ENCODE results near the gene ANKRD44.
"Not testable (repeated sequence)": the region's sequence is repeated elsewhere in the genome, so short reads cannot be mapped to it uniquely, and the experiment has no call there.

Gene ANKRD44

GRCh38 chr2:197059477-197059876 is 251.1 kb downstream of the ANKRD44 start:
- in situ Hi-C loops (cut with HindIII; ENCODE audit: low sequenced_read_pairs) = no loop called here

GRCh38 chr2:197058777-197059300 is 251.7 kb downstream of the ANKRD44 start:
- in situ Hi-C loops (cut with HindIII; ENCODE audit: low sequenced_read_pairs) = no loop called here

- in situ Hi-C loops (cut with HindIII; ENCODE audit: low sequenced_read_pairs) = no loop called here
These were observed 252.6 kb downstream of the ANKRD44 start for GRCh38 chr2:197057959-197058358.

- in situ Hi-C loops (cut with HindIII; ENCODE audit: low sequenced_read_pairs) = no loop called here
These were observed 255.5 kb downstream of the ANKRD44 start for GRCh38 chr2:197055045-197055444.

DNA sequence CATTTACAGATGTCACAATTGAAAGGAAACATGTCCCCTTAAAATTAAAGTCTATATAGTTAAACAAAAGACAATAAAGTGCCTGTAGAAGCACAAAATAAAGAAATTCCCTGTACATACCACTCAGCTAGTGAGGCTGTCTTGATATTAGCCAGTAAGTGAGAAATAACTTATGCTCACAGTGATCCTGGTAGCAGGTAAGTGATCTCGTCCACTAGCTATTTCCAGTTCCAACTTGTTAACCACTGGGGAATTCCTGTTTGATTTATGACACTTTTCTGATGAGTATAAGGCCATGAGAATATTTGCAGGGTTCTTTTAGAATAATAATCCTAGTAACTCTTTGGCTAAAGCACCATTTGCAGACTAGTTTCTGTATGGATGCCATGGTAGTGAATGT is 256.1 kb downstream of the ANKRD44 start:
- in situ Hi-C loops (cut with HindIII; ENCODE audit: low sequenced_read_pairs) = no loop called here

DNA sequence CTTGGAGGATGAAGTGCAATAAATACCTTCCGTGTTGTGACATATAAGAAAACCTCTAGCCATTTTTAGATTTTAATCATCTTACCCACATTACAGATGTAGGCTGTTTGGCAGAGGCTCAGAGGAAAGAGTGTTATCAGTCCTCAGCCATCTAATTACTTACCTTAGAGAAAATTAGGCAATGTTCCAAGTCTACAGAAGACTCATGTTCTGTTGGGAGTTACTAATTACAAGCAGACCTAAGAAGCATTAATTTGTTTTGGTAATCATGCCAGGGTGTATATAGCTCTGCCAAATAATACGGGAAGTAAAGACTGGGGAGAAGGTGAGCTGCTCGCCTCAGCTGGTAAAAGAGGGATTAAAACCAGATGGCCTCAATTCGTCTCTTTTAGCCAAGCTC is 258.2 kb downstream of the ANKRD44 start:
- in situ Hi-C loops (cut with HindIII; ENCODE audit: low sequenced_read_pairs) = no loop called here

- in situ Hi-C loops (cut with HindIII; ENCODE audit: low sequenced_read_pairs) = no loop called here
These were observed 265.5 kb downstream of the ANKRD44 start for GRCh38 chr2:197045115-197045514.

GRCh38 chr2:197042739-197043196 is 267.8 kb downstream of the ANKRD44 start:
- in situ Hi-C loops (cut with HindIII; ENCODE audit: low sequenced_read_pairs) = no loop called here

DNA sequence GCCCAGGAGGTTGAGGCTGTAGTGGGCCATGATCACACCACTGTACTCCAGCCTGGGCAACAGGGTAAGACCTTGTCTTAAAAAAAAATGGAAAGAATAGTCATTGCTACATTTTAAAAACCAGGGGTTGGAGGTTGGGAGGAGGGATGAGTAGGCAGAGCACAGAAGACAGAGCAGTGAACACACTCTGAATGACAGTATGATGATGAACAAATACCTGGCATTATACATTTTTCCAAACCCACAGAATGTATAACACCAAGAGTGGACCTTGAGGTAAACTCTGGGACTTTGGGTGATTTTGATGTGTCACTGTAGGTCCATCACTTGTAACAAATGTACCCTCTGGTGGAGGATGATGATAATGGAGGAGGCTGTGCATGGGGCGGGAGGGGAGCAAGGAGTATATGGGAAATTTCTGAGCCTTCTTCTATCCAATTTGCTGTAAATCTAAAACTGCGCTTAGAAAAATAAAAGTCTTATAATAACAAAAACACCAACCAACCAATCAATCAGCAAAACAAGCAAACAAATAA is 272.6 kb downstream of the ANKRD44 start:
- in situ Hi-C loops (cut with HindIII; ENCODE audit: low sequenced_read_pairs) = no loop called here

DNA sequence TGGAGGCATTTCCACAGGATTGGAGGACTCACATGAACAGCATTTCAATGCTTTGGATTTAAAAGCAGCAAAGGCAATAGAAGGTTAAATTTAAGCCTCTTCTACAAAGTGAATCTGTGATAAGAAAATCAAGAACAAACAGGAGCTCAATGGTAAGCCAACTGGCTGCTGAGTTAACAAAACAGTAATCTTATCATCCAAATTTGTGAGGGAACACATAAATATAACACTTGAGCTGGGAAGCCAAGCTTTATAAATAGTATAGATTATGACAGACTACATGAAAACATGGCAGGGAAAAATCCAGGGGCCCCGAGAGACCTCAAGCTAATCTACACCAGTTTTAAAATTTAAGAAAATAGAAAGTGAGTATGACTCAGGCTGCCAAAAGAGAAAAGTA is 275.6 kb downstream of the ANKRD44 start:
- in situ Hi-C loops (cut with HindIII; ENCODE audit: low sequenced_read_pairs) = no loop called here

GRCh38 chr2:197034292-197034691 is 276.3 kb downstream of the ANKRD44 start:
- in situ Hi-C loops (cut with HindIII; ENCODE audit: low sequenced_read_pairs) = no loop called here

DNA sequence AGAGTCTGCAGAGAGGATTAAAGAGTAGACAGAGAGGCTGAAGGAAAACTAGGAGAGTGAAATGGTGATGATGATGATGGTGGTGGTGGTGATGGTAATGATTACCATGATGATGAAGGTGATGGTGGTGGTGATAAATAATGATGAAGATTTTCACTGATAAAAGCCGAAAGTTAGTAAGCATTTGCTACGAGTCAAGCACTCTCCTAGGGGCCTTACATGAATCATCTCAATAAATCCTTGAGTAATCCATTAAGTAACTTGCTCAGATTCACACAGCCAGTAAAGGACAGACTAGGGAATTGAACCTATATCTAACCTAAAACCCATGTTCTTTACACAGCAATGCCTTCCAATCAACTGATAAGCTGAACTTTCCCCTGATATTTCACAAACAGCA is 277.4 kb downstream of the ANKRD44 start:
- in situ Hi-C loops (cut with HindIII; ENCODE audit: low sequenced_read_pairs) = no loop called here

DNA sequence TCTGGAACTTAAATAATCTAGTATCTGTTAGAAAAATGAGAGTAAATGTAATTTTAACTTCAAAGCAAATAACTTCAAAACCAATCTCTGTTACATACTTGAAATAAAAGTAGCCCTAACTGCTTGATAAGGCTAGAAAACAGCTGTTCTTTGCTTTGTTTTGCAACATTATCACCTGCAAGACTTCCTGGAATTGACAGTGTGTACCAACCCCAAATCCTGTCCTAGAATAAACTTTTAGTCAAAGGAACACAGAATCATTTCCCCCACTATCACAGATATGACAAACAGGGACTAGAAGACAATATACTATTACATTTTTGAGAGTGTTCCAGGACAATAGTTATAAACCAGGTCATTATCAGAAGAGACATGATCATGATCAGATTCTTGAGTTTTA is 278.8 kb downstream of the ANKRD44 start:
- in situ Hi-C loops (cut with HindIII; ENCODE audit: low sequenced_read_pairs) = no loop called here

DNA sequence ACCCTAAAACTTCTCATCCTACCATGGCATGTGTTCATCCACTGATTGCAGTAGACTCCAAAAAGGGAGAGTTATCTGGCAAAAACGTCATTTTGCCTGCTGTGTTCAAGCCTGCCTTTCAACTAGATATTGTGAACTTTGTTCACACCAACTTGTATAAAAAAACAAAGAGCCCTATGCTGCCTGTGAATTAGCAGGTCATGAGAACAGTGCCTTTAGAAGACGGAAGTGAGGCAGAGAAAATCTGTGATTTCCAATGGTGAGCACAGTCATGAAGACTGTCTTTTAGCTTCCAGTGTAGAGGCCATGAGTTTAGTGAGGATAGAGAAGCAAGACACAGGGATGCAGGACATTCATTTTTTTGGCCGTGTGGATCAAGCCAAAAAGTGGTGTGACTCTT is 280.5 kb downstream of the ANKRD44 start:
- in situ Hi-C loops (cut with HindIII; ENCODE audit: low sequenced_read_pairs) = no loop called here

- in situ Hi-C loops (cut with HindIII; ENCODE audit: low sequenced_read_pairs) = no loop called here
These were observed 281.9 kb downstream of the ANKRD44 start for GRCh38 chr2:197028633-197029032.

- in situ Hi-C loops (cut with HindIII; ENCODE audit: low sequenced_read_pairs) = no loop called here
These were observed 282.4 kb downstream of the ANKRD44 start for GRCh38 chr2:197028230-197028629.

DNA sequence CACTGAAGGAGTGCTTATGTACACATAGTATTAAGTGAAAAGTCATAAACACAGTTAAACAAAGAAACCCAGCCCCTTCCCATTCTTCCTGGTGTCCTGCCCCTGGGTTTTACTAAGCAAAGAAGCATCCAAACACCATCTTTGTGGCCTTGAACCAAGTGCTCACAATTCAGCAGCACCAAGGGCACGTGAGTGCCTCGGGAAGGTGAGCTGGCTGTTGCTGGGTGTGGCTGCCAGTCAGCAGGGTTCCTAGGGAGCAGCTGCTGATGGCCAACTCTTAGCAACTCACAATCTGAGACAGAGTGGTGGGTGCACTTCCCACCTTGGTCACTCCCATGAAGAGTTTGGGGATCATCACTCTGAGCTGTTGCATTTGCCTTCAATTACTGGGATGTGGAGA is 286.4 kb downstream of the ANKRD44 start:
- in situ Hi-C loops (cut with HindIII; ENCODE audit: low sequenced_read_pairs) = no loop called here

- in situ Hi-C loops (cut with HindIII; ENCODE audit: low sequenced_read_pairs) = not testable (repeated sequence)
These were observed 289.7 kb downstream of the ANKRD44 start for GRCh38 chr2:197020921-197021320.

GRCh38 chr2:197013098-197013497 is 297.5 kb downstream of the ANKRD44 start:
- in situ Hi-C loops (cut with HindIII; ENCODE audit: low sequenced_read_pairs) = no loop called here

- in situ Hi-C loops (cut with HindIII; ENCODE audit: low sequenced_read_pairs) = no loop called here
These were observed 298.6 kb downstream of the ANKRD44 start for GRCh38 chr2:197011801-197012641.

GRCh38 chr2:197011021-197011417 is 299.6 kb downstream of the ANKRD44 start:
- in situ Hi-C loops (cut with HindIII; ENCODE audit: low sequenced_read_pairs) = no loop called here
